ENCODE data around the gene BRCA1.

The BRCA1 gene

GRCh38 chr17:43024407-43025289 is 100.5 kb downstream of the BRCA1 start, which contains the start of gene RND2:
RND2 (plus strand) TSS chr17:43025231; CDS start chr17:43025348, 117 bp downstream.
- DNase-seq = peak; percentile 96

GRCh38 chr17:43021741-43022512 is 103.2 kb downstream of the BRCA1 start, which contains the start of gene VAT1:
VAT1 (minus strand) TSS chr17:43022385; CDS start chr17:43022322, 63 bp downstream.
- peak; percentile 88 for DNase-seq

- DNase-seq = peak; percentile 78
Measured at GRCh38 chr17:43020789-43021740, 104.1 kb downstream of the BRCA1 start.

GRCh38 chr17:43020030-43020621 is 105.0 kb downstream of the BRCA1 start:
- peak; percentile 50 for DNase-seq

- DNase-seq = no peak
Measured at GRCh38 chr17:43019418-43019817, 105.7 kb downstream of the BRCA1 start.

GRCh38 chr17:43018932-43019331 is 106.2 kb downstream of the BRCA1 start:
- DNase-seq = no peak

GRCh38 chr17:43018008-43018853 is 106.9 kb downstream of the BRCA1 start:
- no peak for DNase-seq

- DNase-seq = no peak
Measured at GRCh38 chr17:43016216-43016615, 108.9 kb downstream of the BRCA1 start.

GRCh38 chr17:43015579-43015978 is 109.6 kb downstream of the BRCA1 start:
- no peak for DNase-seq

GRCh38 chr17:43014649-43015542 is 110.3 kb downstream of the BRCA1 start:
- no peak for DNase-seq

GRCh38 chr17:43014020-43014648 is 111.0 kb downstream of the BRCA1 start:
- DNase-seq = no peak

GRCh38 chr17:43013296-43013695 is 111.9 kb downstream of the BRCA1 start:
- no peak for DNase-seq

GRCh38 chr17:43011728-43012472 is 113.3 kb downstream of the BRCA1 start:
- DNase-seq = no peak

- DNase-seq = no peak
Measured at GRCh38 chr17:43010667-43011308, 114.4 kb downstream of the BRCA1 start.

GRCh38 chr17:43006639-43007551 is 118.3 kb downstream of the BRCA1 start, which contains the start of gene IFI35:
IFI35 (plus strand) TSS chr17:43006784; CDS start chr17:43006948, 164 bp downstream.
- DNase-seq = peak; percentile 89

- DNase-seq = no peak
Measured at GRCh38 chr17:43003542-43004172, 121.5 kb downstream of the BRCA1 start.
